Measurements from ENCODE around the gene ASIC2. TPM values are rescaled to one million over a fixed set of nuclear protein-coding genes. Genes with fewer than 3 reads are reported as not detected.

Gene ASIC2
- total RNA-seq, 1 donor, result not detected

DNA sequence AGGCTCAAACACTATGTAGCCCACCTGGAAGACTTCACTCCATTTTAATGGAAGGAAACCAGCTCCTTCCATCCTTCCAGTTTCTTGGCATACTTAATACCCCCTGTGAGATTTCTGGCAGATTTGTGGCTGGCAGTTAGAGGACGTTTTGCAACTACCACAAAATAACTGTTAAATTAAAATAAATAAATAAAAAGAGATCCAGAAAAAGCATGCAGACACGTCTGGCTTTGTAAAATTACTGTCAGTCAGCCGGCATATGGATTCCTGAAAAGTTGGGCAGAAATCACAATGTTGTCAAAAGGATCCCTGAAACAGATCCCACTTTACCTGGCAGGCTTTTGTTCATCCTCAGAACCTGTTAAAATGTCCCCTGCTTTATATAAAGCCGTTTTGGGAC is 113.9 kb downstream of the ASIC2 start:
- Histone ChIP-seq H2AFZ (ENCODE audit: low read length) (no peak overlapping the region), H3K79me2 (ENCODE audit: insufficient read depth, low read length) (no peaks in the 10 kb centered on the region), H3K36me3 (ENCODE audit: insufficient read depth, low read length) (no peaks in the 10 kb centered on the region), H3K4me3 (ENCODE audit: insufficient read depth, low read length) (no peak overlapping the region), H3K27me3 (ENCODE audit: insufficient read depth, low read length) (no peaks in the 10 kb centered on the region), H3K4me2 (ENCODE audit: insufficient read depth, low read length) (no peak overlapping the region), H3K9me3 (ENCODE audit: low read depth, low read length) (no peaks in the 10 kb centered on the region), H4K20me1 (ENCODE audit: insufficient read depth, low read length) (no peaks in the 10 kb centered on the region), H3K4me1 (ENCODE audit: insufficient read depth, low read length) (no peaks in the 10 kb centered on the region), H3K27ac (ENCODE audit: low read depth, low read length) (no peak overlapping the region)
- no peak for DNase-seq (ENCODE audit: insufficient read length, low spot score, missing footprints)
- no peak for TF ChIP-seq CTCF (IDR thresholded peaks at IDR 0.05; ENCODE audit: extremely low read depth, low read depth, low read length)

- no peak for TF ChIP-seq CTCF (IDR thresholded peaks at IDR 0.05; ENCODE audit: extremely low read depth, low read depth, low read length)
- no peak for DNase-seq (ENCODE audit: insufficient read length, low spot score, missing footprints)
These were observed 114.4 kb downstream of the ASIC2 start for GRCh38 chr17:33178681-33179080.

GRCh38 chr17:33175562-33175961 is 117.5 kb downstream of the ASIC2 start:
- no peaks in the 10 kb centered on the region for H3K27me3 ChIP-seq (ENCODE audit: insufficient read depth, low read length)
- DNase-seq (ENCODE audit: insufficient read length, low spot score, missing footprints), result no peak
- no peaks in the 10 kb centered on the region for H3K36me3 ChIP-seq (ENCODE audit: insufficient read depth, low read length)

More at GRCh38 chr17:33178681-33179080, 114.4 kb downstream of the ASIC2 start:
- Histone ChIP-seq H3K4me3 (ENCODE audit: insufficient read depth, low read length) (no peak overlapping the region), H3K36me3 (ENCODE audit: insufficient read depth, low read length) (no peaks in the 10 kb centered on the region), H3K4me1 (ENCODE audit: insufficient read depth, low read length) (no peaks in the 10 kb centered on the region), H4K20me1 (ENCODE audit: insufficient read depth, low read length) (no peaks in the 10 kb centered on the region), H2AFZ (ENCODE audit: low read length) (no peak overlapping the region), H3K9me3 (ENCODE audit: low read depth, low read length) (no peaks in the 10 kb centered on the region), H3K27me3 (ENCODE audit: insufficient read depth, low read length) (no peaks in the 10 kb centered on the region), H3K79me2 (ENCODE audit: insufficient read depth, low read length) (no peaks in the 10 kb centered on the region), H3K4me2 (ENCODE audit: insufficient read depth, low read length) (no peak overlapping the region), H3K27ac (ENCODE audit: low read depth, low read length) (no peak overlapping the region)

DNA sequence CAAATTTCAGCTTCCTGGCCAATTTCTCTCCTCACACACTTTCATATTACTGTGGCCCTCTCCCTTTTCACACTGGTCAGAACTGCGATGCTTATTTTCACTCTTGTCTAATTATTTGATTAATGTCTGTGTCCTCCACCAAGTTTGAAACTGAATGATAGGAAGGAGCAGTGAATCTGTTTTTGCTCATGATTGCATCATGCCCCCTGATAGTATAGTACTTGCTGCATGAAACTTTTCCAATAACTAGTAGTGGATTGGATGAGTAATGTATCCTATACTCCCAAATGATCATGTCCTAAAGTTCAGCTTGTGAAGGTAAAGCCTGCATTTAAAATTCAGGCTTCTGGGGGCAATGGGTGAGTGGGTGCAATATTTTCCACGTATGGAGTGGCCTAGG is 121.2 kb downstream of the ASIC2 start:
- no peaks in the 10 kb centered on the region for H3K9me3 ChIP-seq (ENCODE audit: low read depth, low read length)
- TF ChIP-seq CTCF (IDR thresholded peaks at IDR 0.05; ENCODE audit: extremely low read depth, low read depth, low read length), result no peak

More at GRCh38 chr17:33175562-33175961, 117.5 kb downstream of the ASIC2 start:
- Histone ChIP-seq H3K27ac (ENCODE audit: low read depth, low read length) (no peak overlapping the region), H4K20me1 (ENCODE audit: insufficient read depth, low read length) (no peaks in the 10 kb centered on the region), H3K4me1 (ENCODE audit: insufficient read depth, low read length) (no peaks in the 10 kb centered on the region), H3K4me3 (ENCODE audit: insufficient read depth, low read length) (no peak overlapping the region), H3K4me2 (ENCODE audit: insufficient read depth, low read length) (no peak overlapping the region), H2AFZ (ENCODE audit: low read length) (no peak overlapping the region), H3K79me2 (ENCODE audit: insufficient read depth, low read length) (no peaks in the 10 kb centered on the region), H3K9me3 (ENCODE audit: low read depth, low read length) (no peaks in the 10 kb centered on the region)
- TF ChIP-seq CTCF (IDR thresholded peaks at IDR 0.05; ENCODE audit: extremely low read depth, low read depth, low read length), result no peak

More for the DNA sequence above, 121.2 kb downstream of the ASIC2 start:
- Histone ChIP-seq H3K36me3 (ENCODE audit: insufficient read depth, low read length) (no peaks in the 10 kb centered on the region), H2AFZ (ENCODE audit: low read length) (no peak overlapping the region), H3K4me1 (ENCODE audit: insufficient read depth, low read length) (no peaks in the 10 kb centered on the region), H3K27me3 (ENCODE audit: insufficient read depth, low read length) (no peaks in the 10 kb centered on the region), H3K27ac (ENCODE audit: low read depth, low read length) (no peak overlapping the region), H3K4me2 (ENCODE audit: insufficient read depth, low read length) (no peak overlapping the region), H3K4me3 (ENCODE audit: insufficient read depth, low read length) (no peak overlapping the region), H4K20me1 (ENCODE audit: insufficient read depth, low read length) (no peaks in the 10 kb centered on the region), H3K79me2 (ENCODE audit: insufficient read depth, low read length) (no peaks in the 10 kb centered on the region)
- no peak for DNase-seq (ENCODE audit: insufficient read length, low spot score, missing footprints)

Measured in osteoblast (primary cell).